HG03442 (cell line): ENCODE data around the gene ZNF232.
"Not testable (repeated sequence)": the region's sequence is repeated elsewhere in the genome, so short reads cannot be mapped to it uniquely, and the experiment has no call there.

Source experiments
- ATAC-seq: cut with Tn5 transposase; IDR thresholded peaks from one replicate; pipeline ENCODE4 v1.9.1; 2021; ENCODE audit warnings: mild to moderate bottlenecking, moderate library complexity; ENCODE audit not compliant: unreplicated experiment

Gene ZNF232

DNA sequence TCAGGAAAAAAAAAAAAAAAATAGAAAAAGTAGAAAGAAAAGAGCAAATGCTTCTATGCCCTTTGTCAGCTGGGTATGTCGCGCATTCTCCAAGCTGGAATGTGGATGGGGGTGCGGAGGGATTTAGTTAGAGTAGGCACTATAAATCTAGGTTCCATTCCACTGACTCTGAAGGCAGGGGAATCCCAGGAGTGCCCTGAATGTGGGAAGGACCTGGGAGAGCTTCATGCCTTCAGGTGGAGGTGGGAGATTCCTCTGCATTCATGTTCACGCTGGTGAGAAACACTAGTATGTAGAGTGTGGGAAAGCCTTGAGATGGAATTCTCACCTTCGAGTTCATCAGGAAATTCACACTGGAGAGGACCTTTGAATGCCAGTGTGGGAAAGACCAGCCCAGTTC lies 12.4 kb downstream of the ZNF232 start:
- ATAC-seq: no peak

- ATAC-seq: no peak
Observed at GRCh38 chr17:5097101-5097834, 14.4 kb downstream of the ZNF232 start.

GRCh38 chr17:5096731-5097100 lies 15.0 kb downstream of the ZNF232 start:
- ATAC-seq: no peak

GRCh38 chr17:5092218-5093010 lies 19.3 kb downstream of the ZNF232 start:
- no peak for ATAC-seq

DNA sequence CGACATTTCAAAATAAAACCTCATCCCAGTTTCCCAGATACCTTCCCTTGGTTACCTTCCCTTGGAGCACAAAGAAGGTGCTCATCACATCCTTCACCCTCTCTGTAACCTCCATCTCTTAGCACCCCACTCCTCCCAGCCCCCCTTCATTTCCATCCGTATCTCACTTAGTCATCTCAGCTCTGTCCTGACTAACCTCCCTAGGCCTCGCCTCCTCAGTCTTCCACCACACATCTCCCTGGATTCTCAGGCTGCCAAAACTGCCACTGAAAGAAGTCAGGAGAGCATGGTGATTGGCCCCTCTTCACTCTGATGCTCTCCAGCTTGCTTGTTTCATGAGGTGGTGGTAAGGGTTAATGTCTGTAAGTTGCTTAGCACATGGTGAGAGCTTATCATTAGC lies 31.1 kb downstream of the ZNF232 start:
- no peak for ATAC-seq

GRCh38 chr17:5078106-5079028 lies 33.3 kb downstream of the ZNF232 start, which contains the start of gene ZFP3:
ZFP3 (plus strand) TSS chr17:5078467; CDS start chr17:5091505, 13,038 bp downstream.
- ATAC-seq: peak; percentile 80

- no peak for ATAC-seq
Observed at GRCh38 chr17:5077781-5078105, 33.9 kb downstream of the ZNF232 start.

- ATAC-seq: not testable (repeated sequence)
Observed at GRCh38 chr17:5077275-5077674, 34.4 kb downstream of the ZNF232 start.

GRCh38 chr17:5075472-5075871 lies 36.2 kb downstream of the ZNF232 start:
- ATAC-seq: not testable (repeated sequence)

DNA sequence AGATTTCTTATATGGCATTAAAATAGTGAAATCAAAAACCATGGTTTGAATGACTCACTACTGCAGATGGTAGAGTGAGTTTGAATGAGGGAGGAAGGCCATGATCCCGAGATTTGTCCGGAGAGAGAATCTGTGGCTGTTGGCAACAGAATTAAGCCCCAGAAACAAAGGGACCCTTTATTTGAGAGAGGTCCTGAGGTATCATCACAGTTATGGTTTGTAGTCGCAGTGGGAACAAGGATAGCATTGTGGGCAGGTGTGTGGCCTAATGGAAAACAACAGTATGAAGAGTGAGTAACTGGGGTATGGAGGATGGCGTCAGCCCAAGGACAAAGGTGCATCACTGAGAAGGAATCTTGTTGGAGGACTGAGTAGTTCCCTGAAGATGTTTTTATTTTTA lies 42.0 kb downstream of the ZNF232 start:
- ATAC-seq: no peak

- no peak for ATAC-seq
Observed at GRCh38 chr17:5068236-5068635, 43.4 kb downstream of the ZNF232 start.

DNA sequence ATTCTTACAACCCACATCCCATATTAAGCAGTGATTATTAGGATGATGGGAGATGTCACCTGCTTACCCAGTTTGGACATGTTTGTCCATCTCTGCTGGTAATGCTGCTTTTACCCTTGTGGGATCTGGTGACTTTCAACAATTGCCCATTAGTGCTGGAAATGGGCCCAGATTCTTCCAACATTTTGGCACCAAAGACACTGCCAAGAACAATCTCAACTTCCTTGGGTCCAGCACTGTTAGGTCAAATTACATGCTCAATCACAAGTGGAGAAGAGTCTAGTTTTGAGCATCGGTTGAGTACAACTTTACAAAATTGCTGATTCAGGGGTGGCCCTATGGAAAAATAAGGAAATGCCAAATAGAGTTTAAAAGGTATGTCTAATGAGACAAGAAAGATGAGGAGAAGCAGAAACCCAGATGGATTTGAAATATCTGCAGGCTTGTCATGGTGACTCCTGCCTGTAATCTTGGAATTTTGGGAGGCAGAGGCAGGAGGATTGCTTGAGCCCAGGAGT lies 46.4 kb downstream of the ZNF232 start:
- no peak for ATAC-seq
